HG03108 (cell line): ENCODE data around the gene CSPG4.
A peak's percentile ranks its signal among the peaks of the same experiment; 100 is the strongest.
"Not testable (repeated sequence)": the region's sequence is repeated elsewhere in the genome, so short reads cannot be mapped to it uniquely, and the experiment has no call there.

Experiments used
- ATAC-seq: cut with Tn5 transposase; IDR thresholded peaks from one replicate; pipeline ENCODE4 v1.9.1; 2021; ENCODE audit warnings: moderate library complexity; ENCODE audit not compliant: unreplicated experiment

Gene CSPG4

DNA sequence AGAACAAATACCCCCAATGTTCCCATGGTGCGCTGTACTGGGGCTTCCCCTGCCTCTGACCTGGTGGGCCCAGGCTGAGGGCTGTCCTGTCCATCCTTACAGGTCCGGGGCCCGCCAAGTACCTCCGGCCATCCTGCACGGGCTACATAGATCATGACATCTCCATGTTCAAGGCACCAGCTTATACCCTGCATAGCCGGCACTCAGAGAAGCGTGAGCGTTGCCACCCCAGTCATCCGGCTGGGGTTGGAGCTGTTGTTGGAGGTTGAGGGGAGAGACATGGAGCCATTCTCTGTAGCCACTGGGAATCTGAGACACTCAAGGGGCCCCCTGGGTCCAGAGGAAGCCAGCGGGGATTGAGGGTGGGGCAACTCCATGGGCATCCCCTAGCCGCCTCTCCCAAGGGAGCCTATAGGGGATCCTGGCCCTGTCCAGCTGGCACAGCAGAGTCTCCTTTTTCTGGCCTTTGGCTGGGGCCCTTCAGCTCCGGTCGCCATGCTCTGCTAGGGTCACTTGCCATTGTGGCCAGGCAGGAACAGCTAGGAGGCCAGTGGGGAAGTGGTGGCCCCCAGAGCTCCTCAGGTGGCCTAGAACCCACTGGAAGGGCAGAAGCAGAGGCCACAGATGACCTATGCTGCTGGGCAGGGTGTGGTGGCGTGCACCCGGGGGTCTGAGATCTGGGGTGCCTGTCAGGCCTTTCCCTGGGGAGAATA lies 12.5 kb upstream of the CSPG4 start:
- ATAC-seq: no peak

DNA sequence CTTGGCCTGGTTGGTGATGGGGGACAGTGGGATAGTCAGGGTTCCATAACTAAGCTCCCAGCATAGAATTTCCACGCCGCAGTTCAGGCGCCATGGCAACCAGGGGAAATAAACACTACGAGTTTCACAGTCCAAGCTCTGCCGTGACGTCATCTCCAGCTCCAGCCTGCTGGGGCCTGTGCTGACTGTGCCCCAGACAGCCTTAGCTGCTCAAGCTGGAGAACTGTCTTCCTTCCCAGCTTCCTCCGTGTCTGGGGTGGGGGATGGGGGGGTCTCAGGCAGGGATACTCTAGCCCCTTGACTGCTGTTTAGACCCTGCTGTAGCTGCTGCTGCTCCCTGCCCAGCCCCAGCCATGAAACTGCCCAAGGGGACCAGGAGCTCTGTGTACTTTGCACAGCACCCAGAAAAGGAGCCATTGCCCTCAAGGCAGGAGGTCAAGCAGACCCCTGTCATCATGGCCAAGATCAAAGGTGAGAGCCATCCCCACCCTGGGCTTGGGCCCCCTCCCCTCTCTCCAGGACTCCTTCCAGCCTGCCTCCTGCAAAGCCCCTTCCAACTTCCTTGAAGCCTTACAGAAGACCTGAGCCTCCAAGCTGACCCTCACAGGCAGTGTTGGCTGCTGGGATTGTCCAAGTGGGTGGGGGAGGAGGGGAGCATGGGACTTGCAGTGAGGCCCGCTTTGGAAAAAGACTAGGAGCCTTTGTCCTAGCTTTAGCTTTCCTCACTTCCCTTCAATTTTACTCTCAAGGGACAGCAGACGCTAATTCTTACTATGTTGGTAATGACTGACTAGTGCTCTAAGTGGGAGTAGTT lies 11.4 kb upstream of the CSPG4 start:
- ATAC-seq: peak; percentile 45

DNA sequence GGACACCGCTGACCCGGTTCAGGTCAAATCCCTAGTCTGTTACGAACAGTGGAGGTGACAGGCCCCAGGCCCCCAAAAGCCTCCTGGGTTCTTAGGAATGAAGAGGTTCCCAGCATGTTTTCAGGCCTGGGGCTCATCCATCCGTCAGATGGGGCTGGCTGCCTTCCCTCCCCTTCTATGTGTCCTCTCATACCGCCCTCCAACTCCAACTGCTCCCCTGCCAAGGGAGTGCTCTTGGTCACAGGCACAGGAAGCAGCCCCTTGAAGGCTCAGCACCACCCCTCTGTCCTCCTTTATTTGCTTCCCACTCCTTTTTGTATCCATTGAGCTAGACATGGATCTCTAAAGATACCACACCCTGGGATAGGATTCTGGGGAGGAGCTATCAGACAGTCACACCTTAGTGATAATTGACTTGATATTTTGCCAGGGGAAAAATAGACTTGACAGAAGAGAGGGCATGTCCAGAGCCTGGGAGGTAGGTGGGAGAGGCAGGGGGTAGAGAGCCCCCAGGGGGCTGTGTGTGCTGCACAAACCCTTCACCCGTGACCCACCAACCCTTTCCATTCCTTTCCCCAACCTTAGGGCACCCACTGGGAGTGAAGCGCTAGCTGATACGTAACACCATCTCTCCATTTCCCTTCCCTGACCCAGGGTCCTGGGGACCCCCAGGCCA lies 10.7 kb upstream of the CSPG4 start:
- ATAC-seq: no peak

DNA sequence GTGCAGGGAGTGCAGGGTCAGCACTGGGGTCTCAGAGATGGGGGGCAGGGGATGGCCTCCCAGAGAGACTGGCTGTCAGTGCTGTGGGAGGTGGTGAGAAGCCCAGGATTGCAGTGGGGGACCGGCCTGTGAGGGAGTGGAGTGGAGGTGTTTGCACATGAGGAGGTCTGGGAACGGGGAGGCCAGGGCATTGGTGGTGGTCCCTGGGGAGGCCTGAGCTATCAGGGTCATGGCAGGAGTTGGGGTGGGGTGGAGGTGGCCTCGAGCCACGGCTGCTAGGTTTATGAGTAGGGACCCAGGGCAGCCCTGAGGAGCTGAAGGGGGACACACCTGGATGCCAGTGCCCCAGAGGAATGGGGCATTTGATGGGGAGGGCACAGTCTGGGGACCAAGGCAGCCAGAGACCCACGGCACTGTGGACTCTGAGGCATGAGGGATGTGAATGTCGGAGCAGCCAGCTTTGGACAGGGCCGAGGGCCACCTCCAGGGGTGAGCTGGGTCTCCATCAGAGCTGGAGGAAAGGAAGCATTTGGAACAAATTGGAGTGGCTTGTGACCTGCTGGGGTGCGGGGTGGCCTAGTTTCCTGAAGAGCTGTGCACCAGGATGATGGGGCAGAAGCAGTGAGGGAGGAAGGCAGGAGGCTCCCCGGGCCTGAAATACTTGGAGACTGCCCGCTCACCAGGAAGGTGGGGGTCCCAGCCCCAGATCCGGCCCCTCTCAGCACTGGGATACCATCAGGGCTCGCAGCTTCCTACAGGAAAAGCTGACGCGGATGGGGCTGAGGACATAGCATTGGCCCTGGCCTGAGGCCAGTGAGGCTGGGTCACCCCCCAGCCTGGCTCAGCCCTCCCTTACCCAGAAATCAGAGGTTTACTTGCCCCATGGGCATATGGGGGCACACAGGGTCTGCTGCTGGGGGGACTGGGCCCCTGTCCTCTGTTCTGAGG lies 9.5 kb upstream of the CSPG4 start:
- ATAC-seq: no peak

DNA sequence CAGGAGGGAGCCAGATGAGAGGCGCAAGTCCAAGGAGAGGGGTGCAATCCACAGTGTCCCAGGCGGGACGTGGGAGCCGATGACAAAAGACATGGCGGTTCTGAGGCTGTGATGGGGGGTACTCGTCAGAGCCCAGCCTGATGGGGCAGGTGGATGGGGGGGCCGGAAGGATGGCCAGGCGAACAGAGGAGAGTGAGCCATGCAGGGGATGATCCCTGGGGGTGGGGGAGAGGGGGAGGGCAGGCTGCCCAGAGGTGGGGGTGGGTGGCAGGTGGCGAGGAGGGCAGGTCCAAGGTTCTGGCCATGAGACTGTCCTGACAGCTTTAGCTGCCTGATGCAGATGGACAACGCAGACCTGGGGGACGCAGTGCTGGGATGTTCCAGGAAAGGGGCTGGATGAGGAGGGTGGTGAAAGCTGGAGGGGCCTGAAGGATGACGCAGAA lies 8.9 kb upstream of the CSPG4 start:
- no peak for ATAC-seq

DNA sequence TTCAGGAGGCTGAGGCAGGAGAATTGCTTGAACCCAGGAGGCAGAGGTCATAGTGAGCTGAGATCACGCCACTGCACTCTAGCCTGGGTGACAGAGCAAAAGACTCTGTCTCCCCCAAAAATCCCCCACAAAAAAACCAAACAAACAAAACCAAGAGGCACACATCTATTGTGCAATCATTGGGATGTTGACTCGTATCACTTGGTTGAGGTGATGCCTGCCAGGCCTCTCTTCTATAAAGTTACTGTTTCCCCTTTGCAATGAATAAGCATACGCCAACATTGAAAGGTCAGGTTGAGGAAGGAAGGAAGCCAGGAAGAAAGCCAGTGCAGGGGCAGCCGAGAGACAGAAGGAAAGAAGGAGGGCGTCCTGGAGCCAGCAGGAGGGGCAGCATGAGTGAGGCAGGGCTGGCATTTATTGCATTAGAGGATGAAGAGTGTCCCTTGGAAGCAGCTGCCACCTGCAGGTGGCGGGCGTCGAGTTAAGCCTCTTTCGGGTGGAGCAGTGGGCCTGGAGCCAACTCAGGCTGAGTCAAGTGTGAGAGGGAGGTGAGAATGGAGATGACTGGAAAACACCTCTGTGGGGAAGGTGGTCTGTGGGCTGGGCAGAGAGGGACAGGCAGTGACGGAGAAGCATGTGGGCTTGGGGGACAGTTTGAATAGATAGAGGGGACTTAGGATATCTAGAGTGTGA lies 8.3 kb upstream of the CSPG4 start:
- ATAC-seq: no peak

DNA sequence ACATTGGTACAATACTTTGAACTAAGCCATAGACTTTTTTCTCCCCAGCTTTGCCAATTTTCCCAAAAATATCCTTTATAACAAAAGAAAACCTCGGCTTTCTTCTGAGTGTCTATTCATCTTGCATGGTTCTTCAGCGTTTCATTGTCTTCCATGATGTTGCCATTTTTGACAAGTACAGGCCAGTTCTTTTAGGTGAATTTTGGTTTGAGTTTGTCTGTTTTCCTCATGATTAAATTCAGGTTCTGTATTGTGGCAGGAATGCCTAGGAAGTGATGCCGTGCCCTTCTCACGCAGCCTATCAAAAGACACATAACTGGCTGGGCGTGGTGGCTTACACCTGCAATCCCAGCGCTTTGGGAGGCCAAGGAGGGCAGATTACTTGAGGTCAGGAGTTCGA lies 7.6 kb upstream of the CSPG4 start:
- no peak for ATAC-seq

DNA sequence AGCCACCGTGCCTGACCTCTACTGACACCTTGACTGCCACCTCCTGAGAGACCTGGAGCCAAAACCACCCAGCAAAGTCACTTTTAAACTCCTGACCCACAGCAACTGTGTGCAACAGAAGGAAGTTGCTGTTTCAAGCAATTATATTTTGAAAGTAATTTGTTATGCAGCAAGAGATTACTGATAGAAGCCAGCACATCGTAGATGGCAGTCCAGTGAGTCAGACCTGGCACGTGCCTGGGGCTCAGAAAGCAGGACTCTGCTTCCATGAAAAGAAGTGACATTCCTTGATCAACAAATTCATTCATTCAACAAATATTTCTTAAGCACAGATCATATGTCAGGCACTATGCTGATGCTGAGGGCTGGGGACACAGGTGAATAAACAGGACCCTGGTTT lies 5.7 kb upstream of the CSPG4 start:
- no peak for ATAC-seq

DNA sequence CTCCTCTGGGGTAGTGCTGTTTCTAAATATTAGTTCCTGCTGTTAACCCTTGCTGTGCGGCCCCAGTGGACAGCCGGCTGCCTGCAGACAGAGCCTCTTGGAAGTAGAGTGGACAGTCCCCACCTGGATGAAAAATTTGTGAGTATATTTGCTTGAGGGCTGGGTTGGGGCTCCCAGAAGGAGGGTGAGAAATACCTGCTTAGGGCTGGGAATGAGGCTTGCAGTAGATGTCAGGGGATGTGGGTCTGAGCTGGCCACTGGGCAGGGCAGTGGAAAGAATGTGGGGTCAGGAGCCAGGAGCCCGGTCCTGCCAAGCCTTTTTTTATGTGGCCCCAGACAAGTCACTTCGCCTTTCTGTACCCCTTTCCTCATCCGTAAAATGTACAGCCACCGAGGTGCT lies 4.4 kb upstream of the CSPG4 start:
- ATAC-seq: not testable (repeated sequence)

DNA sequence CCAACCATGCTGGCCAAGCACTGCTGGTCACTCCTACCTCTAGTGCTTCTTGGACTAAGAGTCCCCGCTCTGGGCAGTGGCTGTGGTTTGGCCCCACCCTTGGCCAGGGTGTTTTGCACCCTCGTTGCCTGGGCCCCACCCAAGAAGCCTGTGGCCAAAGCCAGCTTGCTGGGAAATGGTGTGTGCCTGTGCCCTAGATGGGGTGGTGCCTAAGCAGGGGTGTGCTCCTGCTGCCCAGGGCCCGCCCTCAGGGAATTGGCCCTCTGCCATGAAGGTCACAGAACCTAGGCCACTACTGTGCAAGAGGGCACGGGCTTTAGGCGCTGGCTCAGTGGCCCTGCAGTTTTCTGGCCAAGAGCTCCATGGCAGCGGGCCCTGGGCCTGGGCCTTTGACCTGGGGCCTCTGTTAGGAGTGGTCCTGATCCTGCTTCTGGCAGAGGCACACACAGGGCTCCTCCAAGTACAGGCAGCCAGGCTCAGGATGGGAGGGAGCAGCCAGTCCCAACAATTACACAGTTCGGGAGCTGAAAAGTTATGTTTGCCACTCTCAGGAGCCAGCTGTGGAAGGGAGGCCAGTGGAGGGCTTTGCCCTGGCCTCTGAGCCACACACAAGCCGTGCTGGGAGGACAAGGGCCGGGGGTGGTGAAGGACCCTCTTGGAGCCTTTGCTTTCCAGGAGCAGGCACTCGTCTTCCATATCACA lies 3.8 kb upstream of the CSPG4 start:
- ATAC-seq: not testable (repeated sequence)

DNA sequence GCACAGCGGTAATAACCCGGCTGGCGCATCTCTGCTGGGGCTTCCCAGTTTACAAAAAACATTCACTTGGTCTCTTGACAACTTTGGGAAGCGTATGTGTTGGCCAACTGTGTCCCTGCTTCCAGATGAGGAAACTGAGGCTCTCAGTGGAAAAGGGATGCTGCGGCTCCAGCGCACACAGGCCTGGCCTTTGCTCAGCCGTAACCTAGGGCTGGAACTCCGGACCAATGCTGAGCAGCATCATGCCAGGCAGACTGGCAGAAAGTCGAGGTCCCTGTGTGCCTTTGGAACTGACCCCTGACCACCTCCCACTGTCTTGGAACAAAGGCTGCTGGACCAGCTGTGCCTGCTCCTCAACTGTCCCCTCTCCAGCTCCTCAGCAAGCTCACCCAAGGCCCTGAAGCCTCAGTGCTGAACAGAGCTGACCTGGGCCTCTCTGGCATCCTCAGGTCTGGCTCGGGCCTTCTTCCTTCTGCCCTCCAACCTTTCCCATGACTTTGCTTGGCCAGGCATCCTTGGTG lies 2.7 kb upstream of the CSPG4 start:
- not testable (repeated sequence) for ATAC-seq

DNA sequence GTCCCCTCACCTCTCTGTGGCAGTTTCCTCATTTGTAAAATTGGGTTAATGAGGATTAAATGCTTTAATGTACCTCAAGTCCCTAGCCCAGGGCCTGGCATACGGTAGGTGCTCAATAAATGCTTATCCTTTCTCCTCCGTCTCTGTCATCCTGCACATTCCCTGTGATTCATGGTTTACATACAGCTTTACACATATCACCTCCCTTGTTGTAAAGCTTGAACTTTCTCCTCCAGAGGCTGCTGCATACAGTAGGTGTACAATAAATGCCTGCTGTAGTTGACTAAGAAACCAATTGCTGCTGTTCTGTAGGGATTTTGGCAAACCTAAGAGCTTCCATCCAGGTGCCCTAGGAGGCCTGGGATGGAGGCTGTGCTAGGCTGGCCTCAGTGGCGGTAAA lies 1.5 kb upstream of the CSPG4 start:
- no peak for ATAC-seq

DNA sequence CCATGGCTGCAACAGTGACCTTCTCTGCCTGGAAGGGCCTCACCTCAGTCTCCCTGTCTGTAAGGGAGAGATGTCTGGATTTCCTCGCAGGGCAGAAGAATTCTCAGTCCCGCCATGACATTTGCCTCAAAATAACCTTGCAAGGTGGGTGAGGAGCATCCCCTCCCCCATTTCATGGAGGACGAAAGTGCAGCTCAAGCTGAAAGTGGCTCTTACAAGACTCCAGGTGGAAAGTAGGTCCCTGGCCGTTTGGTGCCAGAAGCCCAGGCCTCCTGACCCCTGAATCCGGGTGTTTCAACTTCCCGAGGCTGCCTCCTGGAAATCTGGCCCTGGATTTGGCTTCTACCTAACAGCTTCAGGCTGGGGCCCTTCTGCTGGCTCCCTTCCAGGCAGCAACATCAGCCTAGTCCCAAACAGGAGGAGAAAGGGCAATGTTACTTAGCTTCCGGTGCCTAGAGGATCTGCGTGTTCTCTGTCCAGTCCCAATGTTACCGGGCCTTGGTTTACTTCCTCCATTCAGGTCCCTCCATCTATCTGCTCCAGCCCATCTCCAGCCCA lies 769 bp upstream of the CSPG4 start:
- ATAC-seq: no peak

DNA sequence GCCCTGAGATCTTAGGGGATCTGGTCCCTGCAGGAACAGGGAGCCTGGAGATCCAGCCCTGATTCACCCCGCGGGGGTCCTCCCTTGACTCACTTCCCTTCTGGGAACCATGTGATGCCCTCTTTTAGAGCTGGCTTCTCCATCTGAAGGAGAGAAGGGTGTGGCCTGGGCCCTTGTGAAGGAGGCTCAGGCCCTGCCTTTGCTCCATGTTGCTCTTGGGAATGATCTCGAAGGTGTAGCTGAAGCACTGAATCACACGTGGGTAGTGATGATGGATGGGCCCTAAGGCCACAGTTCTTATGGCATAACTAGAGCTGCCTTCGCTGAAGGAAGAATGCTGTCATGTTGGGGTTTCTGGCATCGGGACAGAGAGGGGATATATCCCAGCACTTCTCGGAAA lies 1.2 kb downstream of the CSPG4 start:
- ATAC-seq: not testable (repeated sequence)

DNA sequence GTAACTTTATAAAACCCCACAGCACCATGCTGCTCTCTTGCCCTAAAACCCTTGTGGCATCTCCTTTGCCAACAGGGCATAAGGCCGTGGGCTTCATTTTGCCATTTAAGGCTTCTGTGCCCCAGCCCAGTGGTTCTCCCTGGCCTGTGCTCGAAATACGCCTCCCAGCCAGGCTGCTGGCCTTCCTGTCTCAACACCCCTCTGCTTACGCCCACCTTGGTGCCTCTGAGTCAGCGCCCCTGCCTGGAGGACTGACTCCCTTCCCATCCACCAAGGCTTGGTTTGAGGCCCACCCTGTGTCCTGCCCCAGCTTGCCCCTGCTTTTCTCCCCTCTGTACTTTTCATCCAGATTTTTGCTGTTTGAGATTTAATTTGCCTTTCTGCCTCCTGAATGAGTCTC lies 1.8 kb downstream of the CSPG4 start:
- not testable (repeated sequence) for ATAC-seq

DNA sequence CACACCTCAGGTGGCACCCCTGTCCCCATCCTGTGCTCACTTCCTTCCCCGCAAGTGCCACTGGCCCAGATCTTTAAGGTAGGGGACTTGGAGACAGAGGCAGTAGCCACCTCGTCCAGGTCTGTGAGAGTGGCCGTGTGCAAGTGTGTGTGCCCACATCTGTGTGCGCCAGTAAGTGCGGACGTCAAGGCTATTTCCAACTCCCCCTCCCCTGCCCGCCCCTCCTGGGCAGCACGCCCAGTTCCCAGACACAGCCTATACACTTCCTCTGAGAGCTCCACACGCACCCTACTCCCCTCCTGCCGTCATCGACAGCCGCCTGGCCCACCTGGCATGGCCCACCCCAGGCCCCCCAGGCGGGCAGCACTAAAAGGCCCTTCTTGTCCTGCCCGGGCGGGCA lies 3.2 kb downstream of the CSPG4 start:
- not testable (repeated sequence) for ATAC-seq

DNA sequence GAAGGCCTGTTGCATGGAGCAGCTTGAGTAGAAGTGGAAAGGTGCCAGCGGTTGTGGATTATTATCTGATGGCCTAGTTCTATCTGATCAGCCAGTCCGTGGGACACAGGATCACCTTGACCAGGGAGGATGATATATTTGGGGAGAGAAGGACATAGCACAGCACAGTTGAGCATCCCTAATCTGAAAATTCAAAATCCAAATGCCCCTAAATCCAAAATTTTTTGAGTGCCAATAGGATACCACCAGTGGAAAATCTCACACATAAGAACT lies 6.0 kb downstream of the CSPG4 start:
- no peak for ATAC-seq

DNA sequence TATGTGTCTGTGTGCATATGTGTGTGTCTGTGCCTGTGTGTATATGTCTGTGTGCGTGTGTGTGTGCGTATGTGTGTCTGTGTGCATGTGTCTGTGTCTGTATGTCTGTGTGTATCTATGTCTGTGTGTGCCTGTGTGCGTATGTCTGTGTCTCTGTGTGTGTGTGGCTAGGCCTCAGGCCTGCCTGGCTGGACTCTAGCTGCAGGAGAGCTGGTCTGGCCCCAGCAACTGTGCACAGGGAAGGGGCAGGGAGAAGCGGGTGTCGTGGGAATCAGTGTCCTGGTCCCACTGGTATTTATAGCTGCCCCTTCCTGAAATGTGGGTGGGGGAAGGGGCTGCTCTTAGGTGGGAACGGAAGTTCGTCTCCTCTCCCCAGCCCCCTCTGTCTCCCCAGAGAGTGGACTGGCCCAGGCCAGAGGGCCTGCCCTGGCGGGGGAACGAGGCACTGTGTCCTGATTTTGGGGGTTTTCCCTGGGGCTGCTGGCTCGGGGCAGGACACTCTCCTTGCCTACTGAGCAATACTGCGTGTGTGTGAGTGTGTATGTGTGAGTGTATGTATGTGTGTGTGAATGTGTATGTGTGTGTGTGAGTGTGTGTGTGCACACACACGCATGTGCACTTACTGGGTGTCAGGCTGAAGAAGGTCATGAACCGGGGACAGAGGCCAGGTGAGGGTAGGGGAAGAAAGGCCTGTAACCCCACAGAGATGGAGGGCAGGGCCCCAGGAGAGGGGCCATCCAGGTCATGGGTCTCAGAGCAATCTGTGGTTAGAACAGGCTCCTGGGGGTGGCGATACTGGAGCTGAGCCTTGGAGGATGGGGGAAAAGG lies 6.6 kb downstream of the CSPG4 start:
- no peak for ATAC-seq
